K562 (cell line): ENCODE results near the gene NPAS2. TPM values are rescaled to one million over a fixed set of nuclear protein-coding genes. Genes with fewer than 3 reads are reported as not detected.
A peak's percentile ranks its signal among the peaks of the same experiment; 100 is the strongest.

Source experiments
- ATAC-seq: fragments of 200-7000 bp; cut with Tn5 transposase; 3 replicates; pipeline ENCODE4 v1.9.1; 2020; ENCODE audit warnings: moderate library complexity
- BruUV-seq: library from RNA; stranded (reverse); fragments of 400-500 nt; replicated peaks from 2 replicates; lab custom pipeline; 2021; lab: Mats Ljungman, UMichigan
- CTCF ChIA-PET: fragments of 300-600 bp; formaldehyde crosslinking; extraction: SDS; loops from one replicate; lab custom pipeline; 2021; ENCODE audit warnings: low intra/inter-chr PET ratio; lab: Yijun Ruan, JAX
- POLR2A ChIA-PET: fragments of 300-600, 350-650 bp; sonication (Branson Sonifier 250); formaldehyde crosslinking; extraction: SDS; loops from one replicate; lab custom pipeline; 2021; ENCODE audit warnings: antibody characterized with exemption, inconsistent platforms; lab: Yijun Ruan, JAX
- DNase-seq, 4 experiments: peaks; one replicate each; pipeline versions ENCODE4 v3.0.0 to v3.0.0-alpha.2; 2011 to 2018; ENCODE audit warnings: low spot score in 3 of 4, mixed read lengths in 3 of 4; ENCODE audit errors: extremely low read depth in 1 of 4
- FAIRE-seq: peaks from 2 replicates; lab custom pipeline; 2011; peaks lifted over from hg19 to GRCh38; lab: Jason Lieb, UNC
- H2AFZ ChIP-seq: 2 replicates; pipeline ENCODE4 v1.6.0; 2011; ENCODE audit warnings: low read depth, low read length, control low read depth, inconsistent platforms
- H3K27ac ChIP-seq: fragments of 200-600 bp; 3 replicates; pipeline ENCODE4 v1.8.0; 2011; ENCODE audit warnings: low read depth, mild to moderate bottlenecking, control low read depth, inconsistent platforms, low read length, moderate library complexity, mixed read lengths; ENCODE audit errors: extremely low read depth
- H3K27me3 ChIP-seq, 2 experiments: fragments of 300-600 bp in 1 of 2; 2 replicates in 1 of 2; 3 replicates in 1 of 2; pipeline versions ENCODE4 v1.6.0 to v1.8.0; 2011; ENCODE audit warnings: inconsistent platforms in 2 of 2, low read length in 2 of 2, mild to moderate bottlenecking in 1 of 2, mixed read lengths in 1 of 2, moderate library complexity in 1 of 2; ENCODE audit not compliant: control insufficient read depth in 2 of 2, insufficient read depth in 2 of 2
- H3K36me3 ChIP-seq: fragments of 300-600 bp; 3 replicates; pipeline ENCODE4 v1.8.0; 2011; ENCODE audit warnings: mild to moderate bottlenecking, low read length, inconsistent platforms; ENCODE audit not compliant: control insufficient read depth, insufficient read depth
- H3K4me1 ChIP-seq, 2 experiments: fragments of 200-600 bp in 1 of 2; replicated peaks in 1 of 2; 2 replicates in 1 of 2; 3 replicates in 1 of 2; pipeline versions ENCODE4 v1.5.1 to v1.8.0; 2011; ENCODE audit warnings: inconsistent platforms in 2 of 2, low read length in 2 of 2, mild to moderate bottlenecking in 1 of 2, mixed read lengths in 1 of 2, moderate library complexity in 1 of 2; ENCODE audit not compliant: control insufficient read depth in 2 of 2, insufficient read depth in 2 of 2
- H3K4me2 ChIP-seq: 2 replicates; pipeline ENCODE4 v1.6.1; 2011; ENCODE audit warnings: low read length, control low read depth, inconsistent platforms, mixed read lengths; ENCODE audit not compliant: insufficient read depth
- H3K4me3 ChIP-seq: fragments of 200-600 bp; sonication (generic), shearing (Covaris generic); 2 replicates; pipeline ENCODE4 v1.5.1; 2016; ENCODE audit warnings: control low read depth, inconsistent platforms
- H3K79me2 ChIP-seq: fragments of 200-600 bp; 3 replicates; pipeline ENCODE4 v1.8.0; 2011; ENCODE audit warnings: low read length, inconsistent platforms; ENCODE audit not compliant: control insufficient read depth, insufficient read depth
- H3K9ac ChIP-seq, 2 experiments: 2 replicates each; pipeline versions ENCODE4 v1.6.0 to v1.6.1; 2011; ENCODE audit warnings: low read depth in 2 of 2, low read length in 2 of 2, control low read depth in 1 of 2, inconsistent platforms in 1 of 2, mild to moderate bottlenecking in 1 of 2, mixed read lengths in 1 of 2; ENCODE audit not compliant: insufficient read depth in 1 of 2
- H3K9me1 ChIP-seq: one replicate; pipeline ENCODE4 v1.6.0; 2011; ENCODE audit warnings: inconsistent platforms, mild to moderate bottlenecking, low read length, moderate library complexity; ENCODE audit not compliant: control insufficient read depth, insufficient read depth
- H3K9me3 ChIP-seq: replicated peaks from 2 replicates; pipeline ENCODE4 v1.5.1; 2011; ENCODE audit warnings: low read depth, low read length, inconsistent platforms; ENCODE audit not compliant: control insufficient read depth, insufficient read depth
- H4K20me1 ChIP-seq: replicated peaks from 2 replicates; pipeline ENCODE4 v1.6.1; 2011; ENCODE audit warnings: low read length, inconsistent platforms, mixed read lengths; ENCODE audit not compliant: control insufficient read depth, insufficient read depth
- COPS2 ChIP-seq: fragments of 450-650 bp; conservative IDR thresholded peaks from 2 replicates; pipeline ENCODE4 v1.6.1; 2016; ENCODE audit warnings: mild to moderate bottlenecking, moderate library complexity
- E2F3 ChIP-seq: fragments of 250-450 bp; sonication (Bioruptor Pico); IDR thresholded peaks from 2 replicates; pipeline ENCODE4 v1.4.0; 2020; ENCODE audit warnings: mild to moderate bottlenecking
- GATAD2B ChIP-seq: fragments of 450-650 bp; IDR thresholded peaks from 2 replicates; pipeline ENCODE4 v1.6.1; 2017; ENCODE audit warnings: mild to moderate bottlenecking, borderline replicate concordance
- IFI16 ChIP-seq: fragments of 250-450 bp; sonication (Bioruptor Pico); IDR thresholded peaks from 2 replicates; pipeline ENCODE4 v2.1.2; 2022; ENCODE audit warnings: mild to moderate bottlenecking, inconsistent platforms
- POLR2B ChIP-seq: fragments of 450-650 bp; IDR thresholded peaks from 2 replicates; pipeline ENCODE4 v1.6.1; 2018; ENCODE audit warnings: low read depth; ENCODE audit not compliant: partially characterized antibody
- SMARCB1 ChIP-seq: IDR thresholded peaks from 2 replicates; pipeline ENCODE4 v1.6.1; 2011; ENCODE audit warnings: improper control_type of control experiment, low read depth; ENCODE audit not compliant: insufficient read length
- TAF15 ChIP-seq: fragments of 200-400 bp; formaldehyde crosslinking; IDR thresholded peaks from 2 replicates; pipeline ENCODE4 v1.6.1; 2017; ENCODE audit warnings: mild to moderate bottlenecking, low read depth, low read length, moderate library complexity
- TAL1 ChIP-seq: fragments of 450-650 bp; IDR thresholded peaks from 2 replicates; pipeline ENCODE4 v1.6.1; 2016; ENCODE audit warnings: mild to moderate bottlenecking
- TEAD4 ChIP-seq, 2 experiments: sonication (generic) in 1 of 2; formaldehyde crosslinking in 1 of 2; IDR thresholded peaks; 2 replicates each; pipeline versions ENCODE4 v1.6.1 to v1.8.0; 2012 to 2022; ENCODE audit warnings: borderline replicate concordance in 1 of 2, inconsistent platforms in 1 of 2, low read length in 1 of 2, mild to moderate bottlenecking in 1 of 2, missing genetic modification reagents in 1 of 2
- ZKSCAN8 ChIP-seq: fragments of 200-800 bp; sonication (Bioruptor generic); IDR thresholded peaks from 2 replicates; pipeline ENCODE4 v1.6.1; 2016; ENCODE audit warnings: missing genetic modification characterization, missing compliant biosample characterization
- ZNF23 ChIP-seq: fragments of 250-450 bp; sonication (Bioruptor Pico); IDR thresholded peaks from 2 replicates; pipeline ENCODE4 v1.4.0; 2020; ENCODE audit warnings: mild to moderate bottlenecking
- WGBS: fragments of 100-300 bp; shearing (Covaris generic); methylation state at CpG from one replicate; pipeline ENCODE4 v1.1.6; 2016; ENCODE audit warnings: low coverage, mixed read lengths; ENCODE audit not compliant: insufficient coverage; ENCODE audit errors: missing lambda C conversion rate; 5-methylcytosine and 5-hydroxymethylcytosine counted together
- in situ Hi-C: fragments of 300-500 bp; cut with MboI; formaldehyde crosslinking; loops from 4 replicates; pipeline ENCODE4 v1.15.0; 2018; ENCODE audit warnings: inconsistent platforms, mixed read lengths
- intact Hi-C: fragments of 100-400 bp; cut with micrococcal nuclease; formaldehyde crosslinking; loops from 2 replicates; pipeline ENCODE4 v1.14.2; 2022
- polyA plus RNA-seq, 8 experiments: library from polyadenylated mRNA; depleted of rRNA in 4 of 8; stranded (reverse) in 5 of 8; unstranded in 3 of 8; fragments of >200 nt; fragmentation: Nextera tagmentation in 2 of 8; fragmentation: Illumina TruSeq in 1 of 8; extraction: Ambion mirVana in 2 of 8; extraction: Trizol in 1 of 8; gene quantifications; 2 replicates each; pipeline versions ENCODE4 v1.2.1 to v1.2.3, GENCODE V29; 2011 to 2014; ENCODE audit warnings: inconsistent platforms in 1 of 8, missing spikeins in 1 of 8
- total RNA-seq, 7 experiments: library from RNA; depleted of rRNA in 6 of 7; stranded (reverse); fragments of >200 nt in 6 of 7; fragmentation: Illumina TruSeq in 2 of 7; extraction: Trizol in 2 of 7; gene quantifications; 2 replicates each; pipeline versions ENCODE4 v1.2.1 to v1.2.3, GENCODE V29; 2011 to 2021; ENCODE audit warnings: low replicate concordance in 1 of 7

NPAS2 gene
- total and polyA plus RNA-seq, 9 of the 15 experiments (the other 6 are each of a cell fraction or from before 2014, with no cell fraction given) = 0.06 to 0.29 (median 0.07) TPM; not detected in 5

GRCh38 chr2:100965596-100965995 is 145.7 kb downstream of the NPAS2 start:
- POLR2A ChIA-PET = no interaction called here
- H3K4me3 ChIP-seq = no peak overlapping the region
- H3K4me1 ChIP-seq = peaks cover 0 to 3% of the 10 kb centered on the region in 2 experiments; a peak in 1 of 5 replicates
- no peak overlapping the region for H2AFZ ChIP-seq
- H4K20me1 ChIP-seq = no peaks in the 10 kb centered on the region
- in situ Hi-C loops = no loop called here
- no peak for TF ChIP-seq ZKSCAN8 (CRISPR knock-in tag)
- TF ChIP-seq POLR2B = no peak
- no peak for TF ChIP-seq TAL1
- TF ChIP-seq COPS2 = no peak
- no peak for TF ChIP-seq SMARCB1
- TF ChIP-seq E2F3 = no peak
- TF ChIP-seq ZNF23 (CRISPR knock-in tag) = no peak
- TF ChIP-seq GATAD2B = no peak
- TF ChIP-seq IFI16 (CRISPR knock-in tag) = no peak
- TF ChIP-seq TEAD4 (IDR thresholded peaks at IDR 0.05; ENCODE audit: low read length) = no peak
- TF ChIP-seq TEAD4 (CRISPR knock-in tag; IDR thresholded peaks at IDR 0.05; ENCODE audit: borderline replicate concordance) = no peak
- TF ChIP-seq TAF15 = no peak
- TF ChIP-seq, all 486 proteins: peak for 0
- Histone ChIP-seq H3K4me2 (no peak overlapping the region), H3K36me3 (no peaks in the 10 kb centered on the region), H3K79me2 (no peaks in the 10 kb centered on the region), H3K27ac (no peak overlapping the region), H3K27me3 (peaks cover 41 to 67% of the 10 kb centered on the region in 2 experiments), H3K9me1 (no peaks in the 10 kb centered on the region), H3K9me3 (no peaks in the 10 kb centered on the region), H3K9ac (no peak overlapping the region)
- WGBS = 11% methylated on average over 4 of the region's 5 CpGs
- FAIRE-seq = no peak
- no peak for DNase-seq
- no TSS peak for BruUV-seq
- CTCF ChIA-PET = no interaction called here
- intact Hi-C loops = no loop called here
- 0 out of 3 replicates have a peak, but pooled peaks have one; percentile 44 for ATAC-seq
